ENCODE data around the gene RPS3.
"Not testable (repeated sequence)": the region's sequence is repeated elsewhere in the genome, so short reads cannot be mapped to it uniquely, and the experiment has no call there.

Gene RPS3

GRCh38 chr11:75371949-75372876, 27.1 kb upstream of the RPS3 start:
- Mint-ChIP-seq H3K36me3 (ENCODE audit: low read depth) (no peaks in the 10 kb centered on the region), H3K27ac (no peak overlapping the region), H3K4me3 (no peak overlapping the region), H3K4me1 (ENCODE audit: low read depth) (peaks cover 11% of the 10 kb centered on the region), H3K27me3 (no peaks in the 10 kb centered on the region), H3K9me3 (peaks cover 2% of the 10 kb centered on the region)
- DNase-seq: no peak

- no peaks in the 10 kb centered on the region for H3K27me3 Mint-ChIP-seq
- no peak overlapping the region for H3K4me3 Mint-ChIP-seq
- no peak overlapping the region for H3K27ac Mint-ChIP-seq
- peaks cover 2% of the 10 kb centered on the region for H3K9me3 Mint-ChIP-seq
- H3K36me3 Mint-ChIP-seq (ENCODE audit: low read depth): no peaks in the 10 kb centered on the region
- DNase-seq: no peak
- H3K4me1 Mint-ChIP-seq (ENCODE audit: low read depth): peaks cover 11% of the 10 kb centered on the region
These were observed 26.1 kb upstream of the RPS3 start for GRCh38 chr11:75373201-75373600.

GRCh38 chr11:75374646-75375045, 24.7 kb upstream of the RPS3 start:
- no peak for DNase-seq
- no peaks in the 10 kb centered on the region for H3K9me3 Mint-ChIP-seq
- H3K27me3 Mint-ChIP-seq: no peaks in the 10 kb centered on the region
- no peak overlapping the region for H3K27ac Mint-ChIP-seq
- H3K4me1 Mint-ChIP-seq (ENCODE audit: low read depth): peaks cover 5% of the 10 kb centered on the region
- H3K36me3 Mint-ChIP-seq (ENCODE audit: low read depth): no peaks in the 10 kb centered on the region
- no peak overlapping the region for H3K4me3 Mint-ChIP-seq

DNA sequence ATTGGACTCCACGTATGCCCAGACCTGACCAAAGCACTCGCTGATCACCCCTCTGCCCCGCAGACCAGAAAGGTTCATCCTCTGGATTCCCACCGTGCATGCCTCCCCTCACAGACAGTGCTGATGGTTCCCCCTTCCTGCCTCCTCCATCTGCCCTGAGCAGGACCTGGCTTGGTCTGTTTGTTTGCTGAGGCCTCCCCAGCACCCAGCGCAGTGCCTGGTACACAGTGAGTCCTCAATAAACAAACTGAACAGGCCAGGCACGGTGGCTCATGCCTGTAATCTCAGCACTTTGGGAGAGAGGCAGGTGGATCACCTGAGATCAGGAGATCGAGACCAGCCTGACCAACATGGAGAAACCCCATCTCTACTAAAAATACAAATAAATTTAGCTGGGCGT, 23.7 kb upstream of the RPS3 start:
- no peak for DNase-seq
- H3K4me1 Mint-ChIP-seq (ENCODE audit: low read depth): no peaks in the 10 kb centered on the region
- H3K27me3 Mint-ChIP-seq: no peaks in the 10 kb centered on the region
- H3K36me3 Mint-ChIP-seq (ENCODE audit: low read depth): no peaks in the 10 kb centered on the region
- H3K27ac Mint-ChIP-seq: no peak overlapping the region
- H3K4me3 Mint-ChIP-seq: no peak overlapping the region
- no peaks in the 10 kb centered on the region for H3K9me3 Mint-ChIP-seq

GRCh38 chr11:75376175-75376574, 23.1 kb upstream of the RPS3 start:
- no peaks in the 10 kb centered on the region for H3K27me3 Mint-ChIP-seq
- no peak overlapping the region for H3K27ac Mint-ChIP-seq
- DNase-seq: no peak
- H3K4me3 Mint-ChIP-seq: no peak overlapping the region
- no peaks in the 10 kb centered on the region for H3K36me3 Mint-ChIP-seq (ENCODE audit: low read depth)
- no peaks in the 10 kb centered on the region for H3K9me3 Mint-ChIP-seq
- H3K4me1 Mint-ChIP-seq (ENCODE audit: low read depth): no peaks in the 10 kb centered on the region

- H3K4me3 Mint-ChIP-seq; H3K36me3 Mint-ChIP-seq (ENCODE audit: low read depth); H3K27ac Mint-ChIP-seq; H3K9me3 Mint-ChIP-seq; H3K27me3 Mint-ChIP-seq; DNase-seq; H3K4me1 Mint-ChIP-seq (ENCODE audit: low read depth): not testable (repeated sequence)
These were observed 20.5 kb upstream of the RPS3 start for GRCh38 chr11:75378776-75379175.

- Mint-ChIP-seq H3K4me1 (ENCODE audit: low read depth) (peaks cover 17% of the 10 kb centered on the region), H3K36me3 (ENCODE audit: low read depth) (no peaks in the 10 kb centered on the region), H3K27ac (no peak overlapping the region), H3K4me3 (no peak overlapping the region), H3K9me3 (no peaks in the 10 kb centered on the region), H3K27me3 (no peaks in the 10 kb centered on the region)
- no peak for DNase-seq
These were observed 19.1 kb upstream of the RPS3 start for GRCh38 chr11:75380245-75380644.

- no peaks in the 10 kb centered on the region for H3K27me3 Mint-ChIP-seq
- no peak overlapping the region for H3K4me3 Mint-ChIP-seq
- H3K9me3 Mint-ChIP-seq: no peaks in the 10 kb centered on the region
- H3K4me1 Mint-ChIP-seq (ENCODE audit: low read depth): peaks cover 17% of the 10 kb centered on the region
- no peak overlapping the region for H3K27ac Mint-ChIP-seq
- DNase-seq: no peak
- H3K36me3 Mint-ChIP-seq (ENCODE audit: low read depth): no peaks in the 10 kb centered on the region
These were observed 18.4 kb upstream of the RPS3 start for GRCh38 chr11:75380716-75381420.

DNA sequence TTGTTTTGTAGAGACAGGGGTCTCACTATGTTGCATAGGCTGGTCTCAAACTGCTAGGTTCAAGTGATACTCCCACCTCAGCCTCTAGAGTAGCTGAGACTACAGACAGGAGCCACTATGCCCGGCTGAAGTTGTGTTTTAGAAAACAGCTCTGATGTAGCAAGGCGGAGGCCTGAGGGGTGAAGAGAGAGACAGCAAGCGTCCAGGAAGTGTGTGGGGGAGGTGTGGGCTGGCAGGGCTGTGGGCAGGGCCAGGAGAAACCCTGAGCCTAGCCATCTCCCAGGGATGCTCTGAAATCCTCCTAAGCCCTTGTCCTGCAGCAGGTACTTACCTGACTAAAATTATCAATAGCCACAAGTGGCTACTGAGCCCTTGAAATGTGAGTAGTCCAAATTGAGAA, 16.1 kb upstream of the RPS3 start:
- no peaks in the 10 kb centered on the region for H3K9me3 Mint-ChIP-seq
- DNase-seq: no peak
- no peaks in the 10 kb centered on the region for H3K36me3 Mint-ChIP-seq (ENCODE audit: low read depth)
- peak overlapping the region; percentile 48 for H3K27ac Mint-ChIP-seq
- peaks cover 17% of the 10 kb centered on the region for H3K4me1 Mint-ChIP-seq (ENCODE audit: low read depth)
- H3K4me3 Mint-ChIP-seq: no peak overlapping the region
- no peaks in the 10 kb centered on the region for H3K27me3 Mint-ChIP-seq

DNA sequence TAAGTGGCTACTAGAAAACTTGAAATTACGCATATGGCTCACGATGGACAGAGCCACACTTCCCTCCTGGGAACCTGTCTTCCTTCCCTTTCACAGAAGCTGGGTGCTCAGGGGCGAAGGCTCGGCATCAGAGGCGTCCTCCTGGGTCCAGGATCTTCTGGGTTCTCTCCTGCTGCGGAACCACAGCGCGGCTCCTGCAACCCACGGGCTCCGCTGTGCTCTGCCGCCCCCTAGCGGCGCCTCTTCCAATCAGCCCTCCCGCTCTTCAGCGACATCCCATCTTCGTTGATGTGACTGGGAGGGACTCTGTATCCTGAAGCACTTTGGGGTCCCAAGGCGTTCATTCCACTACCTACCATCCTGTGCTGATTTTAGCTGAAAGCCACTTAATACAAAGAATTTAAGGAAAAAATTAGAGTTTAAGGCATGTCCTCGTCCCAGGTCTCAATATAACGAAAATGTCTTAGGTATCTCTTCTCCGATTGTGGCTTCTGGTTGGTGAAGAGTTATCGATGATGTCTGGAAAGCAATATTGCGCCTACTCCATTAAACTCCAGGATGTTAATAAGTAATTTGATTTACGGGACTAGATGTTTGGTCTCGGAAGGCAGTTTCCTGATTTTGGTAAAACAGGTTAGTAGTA, 14.8 kb upstream of the RPS3 start:
- Mint-ChIP-seq H3K36me3 (ENCODE audit: low read depth) (no peaks in the 10 kb centered on the region), H3K4me3 (no peak overlapping the region), H3K9me3 (no peaks in the 10 kb centered on the region), H3K27me3 (no peaks in the 10 kb centered on the region), H3K27ac (no peak overlapping the region), H3K4me1 (ENCODE audit: low read depth) (peaks cover 17% of the 10 kb centered on the region)
- DNase-seq: peak; percentile 84

GRCh38 chr11:75386942-75387630, 12.2 kb upstream of the RPS3 start:
- Mint-ChIP-seq H3K27me3 (peaks cover 4% of the 10 kb centered on the region), H3K4me3 (no peak overlapping the region), H3K4me1 (ENCODE audit: low read depth) (peaks cover 17% of the 10 kb centered on the region), H3K9me3 (no peaks in the 10 kb centered on the region), H3K27ac (no peak overlapping the region), H3K36me3 (ENCODE audit: low read depth) (no peaks in the 10 kb centered on the region)
- no peak for DNase-seq

GRCh38 chr11:75387736-75388294, 11.5 kb upstream of the RPS3 start:
- H3K4me1 Mint-ChIP-seq (ENCODE audit: low read depth): peaks cover 17% of the 10 kb centered on the region
- H3K36me3 Mint-ChIP-seq (ENCODE audit: low read depth): no peaks in the 10 kb centered on the region
- H3K27me3 Mint-ChIP-seq: peaks cover 4% of the 10 kb centered on the region
- DNase-seq: no peak
- H3K27ac Mint-ChIP-seq: no peak overlapping the region
- no peak overlapping the region for H3K4me3 Mint-ChIP-seq
- H3K9me3 Mint-ChIP-seq: no peaks in the 10 kb centered on the region

DNA sequence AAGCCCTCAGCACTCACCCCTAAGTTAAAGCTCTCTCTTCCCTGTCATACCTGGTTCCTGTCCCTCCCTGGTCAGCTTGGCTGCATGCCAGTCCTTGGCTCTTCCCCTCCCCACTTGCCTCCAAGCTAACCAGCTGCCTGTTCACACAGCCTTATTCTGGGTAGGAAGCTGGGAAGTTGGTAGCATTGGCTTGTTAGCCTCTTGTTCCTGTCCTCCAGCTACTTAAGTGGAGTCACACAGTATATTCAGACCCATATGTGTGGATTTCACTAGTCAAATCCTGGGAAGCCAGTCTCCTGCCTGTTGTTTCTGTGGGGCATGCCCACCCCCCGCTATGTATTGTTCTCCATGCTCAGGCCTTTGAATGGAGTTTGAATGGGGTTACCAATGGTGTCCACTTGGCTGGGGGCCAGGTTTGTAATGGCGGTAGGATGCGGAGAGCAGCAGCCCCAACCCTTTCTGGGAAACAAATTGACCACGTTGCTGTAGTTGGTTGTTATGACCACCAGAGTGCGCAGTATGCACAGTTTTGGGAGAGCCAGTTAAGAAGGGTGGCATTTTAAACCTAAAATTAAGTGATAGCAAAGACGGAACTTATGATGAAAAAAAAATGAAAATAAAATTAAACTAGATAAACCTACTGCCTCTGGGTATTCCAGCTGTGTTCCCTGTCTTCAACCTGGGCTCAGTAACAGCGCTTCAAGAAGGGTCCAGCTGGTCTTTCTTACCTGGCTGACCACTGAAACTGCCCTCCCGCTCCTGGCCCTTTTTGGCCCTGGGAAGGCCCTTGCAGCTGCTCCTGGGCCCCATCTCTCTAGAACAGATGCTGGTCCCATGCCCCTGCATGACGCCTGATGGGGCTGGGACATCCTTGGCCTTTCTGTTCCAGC, 10.7 kb upstream of the RPS3 start:
- Mint-ChIP-seq H3K4me3 (no peak overlapping the region), H3K27me3 (peaks cover 4% of the 10 kb centered on the region), H3K36me3 (ENCODE audit: low read depth) (no peaks in the 10 kb centered on the region), H3K27ac (no peak overlapping the region), H3K9me3 (no peaks in the 10 kb centered on the region), H3K4me1 (ENCODE audit: low read depth) (peaks cover 10% of the 10 kb centered on the region)
- peak; percentile 74 for DNase-seq

Data from activated T-cell treated with anti-CD3 and anti-CD28 coated beads, Interleukin-2, amount 50 U/mL, for 24 hours (primary cell).